Ishikawa (cell line): ENCODE results near the gene PARD3.

Experiments used
- CEBPB ChIP-seq: IDR thresholded peaks from 2 replicates; pipeline ENCODE4 v1.6.1; 2012
- CREB1 ChIP-seq: IDR thresholded peaks from 2 replicates; pipeline ENCODE4 v1.6.1; 2012; ENCODE audit warnings: low read depth
- EGR1 ChIP-seq: IDR thresholded peaks from 2 replicates; pipeline ENCODE4 v1.6.1; 2012
- EP300 ChIP-seq: IDR thresholded peaks from 2 replicates; pipeline ENCODE4 v1.6.1; 2012; ENCODE audit warnings: borderline replicate concordance
- FOXM1 ChIP-seq: IDR thresholded peaks from 2 replicates; pipeline ENCODE4 v1.6.1; 2012; ENCODE audit warnings: low read depth, borderline replicate concordance
- NFIC ChIP-seq: IDR thresholded peaks from 2 replicates; pipeline ENCODE4 v1.6.1; 2012
- RAD21 ChIP-seq: IDR thresholded peaks from 2 replicates; pipeline ENCODE4 v1.6.1; 2012; ENCODE audit warnings: low read depth
- TAF1 ChIP-seq: IDR thresholded peaks from 2 replicates; pipeline ENCODE4 v1.6.1; 2012; ENCODE audit warnings: low read depth, mild to moderate bottlenecking
- TEAD4 ChIP-seq: IDR thresholded peaks from 2 replicates; pipeline ENCODE4 v1.6.1; 2012
- YY1 ChIP-seq: IDR thresholded peaks from 2 replicates; pipeline ENCODE4 v1.6.1; 2012; ENCODE audit warnings: low read depth
- TF ChIP-seq, protein P1 (sequence below): IDR thresholded peaks from 2 replicates; pipeline ENCODE4 v1.6.1; 2012; ENCODE audit warnings: low read depth, mild to moderate bottlenecking
- TF ChIP-seq, protein P2 (sequence below): IDR thresholded peaks from 2 replicates; pipeline ENCODE4 v1.6.1; 2012
- TF ChIP-seq, protein P3 (sequence below): IDR thresholded peaks from 2 replicates; pipeline ENCODE4 v1.6.1; 2012

DNA sequence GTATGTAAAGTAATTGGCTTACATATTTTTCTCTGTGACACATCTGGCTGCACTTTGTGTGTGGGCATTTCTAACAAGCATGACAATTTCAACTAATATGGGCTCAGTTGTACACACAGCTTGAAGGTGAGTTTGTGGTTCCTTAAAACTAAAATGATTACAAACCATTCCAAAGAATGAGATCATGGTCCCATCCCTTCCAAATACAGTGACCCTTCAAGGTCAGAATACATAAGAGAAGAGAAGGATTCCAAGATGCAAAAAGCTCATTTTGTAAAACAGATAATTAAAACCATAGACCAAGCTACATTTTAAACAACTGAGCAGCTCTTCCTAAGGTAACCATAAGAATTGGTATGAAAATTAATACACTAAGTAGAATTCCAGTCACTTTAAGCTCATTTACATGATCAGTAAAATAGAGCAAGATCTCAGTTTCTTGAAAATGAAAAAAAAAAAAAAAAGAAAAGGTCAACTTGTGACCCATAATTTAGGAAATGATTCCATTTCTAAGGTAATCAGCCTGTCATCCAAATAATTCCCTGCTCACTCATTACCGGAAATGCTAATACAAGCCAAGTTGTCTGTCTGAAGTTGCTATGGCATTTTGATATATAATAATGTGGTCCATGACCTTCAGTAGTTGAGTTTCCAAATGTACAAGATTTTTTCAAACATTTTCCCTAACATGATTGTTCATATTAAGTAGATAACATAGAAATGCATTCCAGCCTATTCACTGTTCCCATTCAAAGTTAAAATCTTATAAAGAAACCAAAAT lies 688.5 kb downstream of the PARD3 start:
- no peak for TF ChIP-seq TAF1
- TF ChIP-seq EGR1: no peak
- TF ChIP-seq, protein P1, sequence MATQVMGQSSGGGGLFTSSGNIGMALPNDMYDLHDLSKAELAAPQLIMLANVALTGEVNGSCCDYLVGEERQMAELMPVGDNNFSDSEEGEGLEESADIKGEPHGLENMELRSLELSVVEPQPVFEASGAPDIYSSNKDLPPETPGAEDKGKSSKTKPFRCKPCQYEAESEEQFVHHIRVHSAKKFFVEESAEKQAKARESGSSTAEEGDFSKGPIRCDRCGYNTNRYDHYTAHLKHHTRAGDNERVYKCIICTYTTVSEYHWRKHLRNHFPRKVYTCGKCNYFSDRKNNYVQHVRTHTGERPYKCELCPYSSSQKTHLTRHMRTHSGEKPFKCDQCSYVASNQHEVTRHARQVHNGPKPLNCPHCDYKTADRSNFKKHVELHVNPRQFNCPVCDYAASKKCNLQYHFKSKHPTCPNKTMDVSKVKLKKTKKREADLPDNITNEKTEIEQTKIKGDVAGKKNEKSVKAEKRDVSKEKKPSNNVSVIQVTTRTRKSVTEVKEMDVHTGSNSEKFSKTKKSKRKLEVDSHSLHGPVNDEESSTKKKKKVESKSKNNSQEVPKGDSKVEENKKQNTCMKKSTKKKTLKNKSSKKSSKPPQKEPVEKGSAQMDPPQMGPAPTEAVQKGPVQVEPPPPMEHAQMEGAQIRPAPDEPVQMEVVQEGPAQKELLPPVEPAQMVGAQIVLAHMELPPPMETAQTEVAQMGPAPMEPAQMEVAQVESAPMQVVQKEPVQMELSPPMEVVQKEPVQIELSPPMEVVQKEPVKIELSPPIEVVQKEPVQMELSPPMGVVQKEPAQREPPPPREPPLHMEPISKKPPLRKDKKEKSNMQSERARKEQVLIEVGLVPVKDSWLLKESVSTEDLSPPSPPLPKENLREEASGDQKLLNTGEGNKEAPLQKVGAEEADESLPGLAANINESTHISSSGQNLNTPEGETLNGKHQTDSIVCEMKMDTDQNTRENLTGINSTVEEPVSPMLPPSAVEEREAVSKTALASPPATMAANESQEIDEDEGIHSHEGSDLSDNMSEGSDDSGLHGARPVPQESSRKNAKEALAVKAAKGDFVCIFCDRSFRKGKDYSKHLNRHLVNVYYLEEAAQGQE: no peak
- TF ChIP-seq, protein P2, sequence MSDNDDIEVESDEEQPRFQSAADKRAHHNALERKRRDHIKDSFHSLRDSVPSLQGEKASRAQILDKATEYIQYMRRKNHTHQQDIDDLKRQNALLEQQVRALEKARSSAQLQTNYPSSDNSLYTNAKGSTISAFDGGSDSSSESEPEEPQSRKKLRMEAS: no peak
- TF ChIP-seq EP300: no peak
- TF ChIP-seq YY1: no peak
- TF ChIP-seq TEAD4: no peak
- no peak for TF ChIP-seq RAD21
- TF ChIP-seq FOXM1: no peak
- TF ChIP-seq CEBPB: no peak
- TF ChIP-seq, protein P3, sequence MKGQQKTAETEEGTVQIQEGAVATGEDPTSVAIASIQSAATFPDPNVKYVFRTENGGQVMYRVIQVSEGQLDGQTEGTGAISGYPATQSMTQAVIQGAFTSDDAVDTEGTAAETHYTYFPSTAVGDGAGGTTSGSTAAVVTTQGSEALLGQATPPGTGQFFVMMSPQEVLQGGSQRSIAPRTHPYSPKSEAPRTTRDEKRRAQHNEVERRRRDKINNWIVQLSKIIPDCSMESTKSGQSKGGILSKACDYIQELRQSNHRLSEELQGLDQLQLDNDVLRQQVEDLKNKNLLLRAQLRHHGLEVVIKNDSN: no peak
- no peak for TF ChIP-seq CREB1
- TF ChIP-seq NFIC: no peak
